Measurements from ENCODE around the gene VPS9D1.
"Not testable (repeated sequence)": the region's sequence is repeated elsewhere in the genome, so short reads cannot be mapped to it uniquely, and the experiment has no call there.

- not testable (repeated sequence) for TF ChIP-seq SPI1, POLR2A, TAF1 (IDR thresholded peaks at IDR 0.05; ENCODE audit: low read depth, low read length)
These were observed 56.5 kb downstream of the VPS9D1 start for GRCh38 chr16:89664238-89664637.

All from GM12891 (cell line).